H1 (cell line): ENCODE results near the gene SLAMF1. TPM values are rescaled to one million over a fixed set of nuclear protein-coding genes. Genes with fewer than 3 reads are reported as not detected.

Experiments used
- CTCF ChIA-PET: fragments of 300-600 bp; sonication (Branson Sonifier 250); formaldehyde crosslinking; loops from one replicate; lab custom pipeline; 2021; ENCODE audit not compliant: partially characterized antibody; lab: Charles Lee
- POLR2A ChIA-PET: fragments of 300-600 bp; sonication (Branson Sonifier 250); formaldehyde crosslinking; loops from one replicate; lab custom pipeline; 2021; ENCODE audit warnings: inconsistent platforms; ENCODE audit not compliant: partially characterized antibody; lab: Charles Lee
- DNase-seq, 2 experiments: peaks; one replicate each; pipeline versions ENCODE4 v3.0.0 to v3.0.0-alpha.2; 2010 to 2022; ENCODE audit warnings: low spot score in 2 of 2, low read depth in 1 of 2, mixed read lengths in 1 of 2
- FAIRE-seq: peaks from 2 replicates; lab custom pipeline; 2011; peaks lifted over from hg19 to GRCh38; lab: Jason Lieb, UNC
- H2AFZ ChIP-seq: 2 replicates; pipeline ENCODE4 v1.8.1; 2012; ENCODE audit warnings: low read length, inconsistent platforms
- H2AK5ac ChIP-seq: 2 replicates; pipeline ENCODE4 v1.6.1; 2013; ENCODE audit warnings: low read depth, low read length
- H2BK120ac ChIP-seq: replicated peaks from 2 replicates; pipeline ENCODE3; 2013; ENCODE audit warnings: low read depth, low read length, inconsistent platforms
- H2BK12ac ChIP-seq: 2 replicates; pipeline ENCODE4 v1.6.1; 2013; ENCODE audit warnings: low read depth, low read length
- H2BK15ac ChIP-seq: 2 replicates; pipeline ENCODE4 v1.6.1; 2013; ENCODE audit warnings: low read length
- H2BK20ac ChIP-seq: 2 replicates; pipeline ENCODE4 v1.6.1; 2013; ENCODE audit warnings: low read length
- H2BK5ac ChIP-seq: 2 replicates; pipeline ENCODE4 v1.6.1; 2013; ENCODE audit warnings: low read depth, low read length
- H3K14ac ChIP-seq: 2 replicates; pipeline ENCODE4 v1.6.1; 2013; ENCODE audit warnings: inconsistent platforms; ENCODE audit not compliant: insufficient read length
- H3K18ac ChIP-seq: 2 replicates; pipeline ENCODE4 v1.6.1; 2013; ENCODE audit warnings: low read length; ENCODE audit errors: extremely low read depth
- H3K23ac ChIP-seq: 2 replicates; pipeline ENCODE4 v1.6.1; 2013; ENCODE audit warnings: inconsistent platforms; ENCODE audit not compliant: insufficient read length
- H3K23me2 ChIP-seq: 2 replicates; pipeline ENCODE4 v1.6.1; 2013; ENCODE audit warnings: low read depth, low read length
- H3K27ac ChIP-seq: 2 replicates; pipeline ENCODE4 v1.6.1; 2011; ENCODE audit warnings: low read depth, low read length, inconsistent platforms
- H3K27me3 ChIP-seq, 4 experiments: replicated peaks in 1 of 4; 1 replicate in 1 of 4; 2 replicates in 3 of 4; pipeline versions ENCODE4 v1.6.1 to v1.8.1; 2011 to 2013; ENCODE audit warnings: low read length in 3 of 4, mild to moderate bottlenecking in 3 of 4, inconsistent platforms in 2 of 4, mixed read lengths in 2 of 4, moderate library complexity in 1 of 4; ENCODE audit not compliant: control insufficient read depth in 3 of 4, insufficient read depth in 3 of 4; ENCODE audit errors: extremely low read depth in 1 of 4
- H3K36me3 ChIP-seq, 4 experiments: 2 replicates each; pipeline versions ENCODE4 v1.6.1 to v1.8.1; 2011 to 2013; ENCODE audit warnings: mild to moderate bottlenecking in 4 of 4, low read length in 3 of 4, moderate library complexity in 2 of 4, control low read depth in 1 of 4, inconsistent platforms in 1 of 4; ENCODE audit not compliant: insufficient read depth in 4 of 4, control insufficient read depth in 2 of 4
- H3K4ac ChIP-seq: replicated peaks from 2 replicates; pipeline ENCODE3; 2013; ENCODE audit warnings: low read length, low read depth, mixed read lengths, inconsistent platforms; ENCODE audit not compliant: insufficient read length
- H3K4me1 ChIP-seq, 4 experiments: replicated peaks in 1 of 4; 1 replicate in 1 of 4; 2 replicates in 3 of 4; pipeline versions ENCODE4 v1.6.1 to v1.8.1; 2011 to 2013; ENCODE audit warnings: low read length in 3 of 4, inconsistent platforms in 2 of 4, mixed read lengths in 1 of 4; ENCODE audit not compliant: insufficient read depth in 4 of 4, control insufficient read depth in 3 of 4
- H3K4me2 ChIP-seq, 2 experiments: 2 replicates each; pipeline versions ENCODE4 v1.6.1 to v1.8.1; 2011 to 2013; ENCODE audit warnings: low read depth in 2 of 2, low read length in 2 of 2, control low read depth in 1 of 2, inconsistent platforms in 1 of 2, mild to moderate bottlenecking in 1 of 2; ENCODE audit not compliant: insufficient read depth in 1 of 2
- H3K4me3 ChIP-seq, 4 experiments: fragments of 200-600, 300-600 bp in 1 of 4; sonication (generic), shearing (Covaris generic), sonication (Bioruptor Twin) in 1 of 4; 2 replicates each; pipeline versions ENCODE4 v1.5.1 to v1.8.1; 2011 to 2016; ENCODE audit warnings: low read length in 4 of 4, low read depth in 3 of 4, control low read depth in 2 of 4, inconsistent platforms in 2 of 4, mild to moderate bottlenecking in 2 of 4, mixed read lengths in 1 of 4, moderate library complexity in 1 of 4; ENCODE audit not compliant: insufficient read depth in 2 of 4; ENCODE audit errors: extremely low read depth in 1 of 4
- H3K56ac ChIP-seq: replicated peaks from 2 replicates; pipeline ENCODE3; 2013; ENCODE audit warnings: low read depth, mild to moderate bottlenecking, mixed read lengths, low read length, inconsistent platforms; ENCODE audit not compliant: insufficient read length
- H3K79me1 ChIP-seq: 2 replicates; pipeline ENCODE4 v1.6.1; 2013; ENCODE audit warnings: low read depth, low read length, control low read depth
- H3K79me2 ChIP-seq, 2 experiments: 2 replicates each; pipeline versions ENCODE4 v1.6.1 to v1.8.1; 2012 to 2013; ENCODE audit warnings: low read length in 2 of 2, mild to moderate bottlenecking in 2 of 2, inconsistent platforms in 1 of 2; ENCODE audit not compliant: insufficient read depth in 2 of 2, control insufficient read depth in 1 of 2
- H3K9ac ChIP-seq, 4 experiments: replicated peaks in 1 of 4; 1 replicate in 1 of 4; 2 replicates in 3 of 4; pipeline versions ENCODE4 v1.6.1 to v1.8.1; 2011 to 2013; ENCODE audit warnings: low read depth in 3 of 4, low read length in 3 of 4, control low read depth in 2 of 4, mild to moderate bottlenecking in 2 of 4, moderate library complexity in 2 of 4, inconsistent platforms in 1 of 4; ENCODE audit errors: extremely low read depth in 1 of 4
- H3K9me3 ChIP-seq, 2 experiments: 2 replicates each; pipeline versions ENCODE4 v1.6.1 to v1.8.1; 2012 to 2013; ENCODE audit warnings: mild to moderate bottlenecking in 2 of 2, moderate library complexity in 2 of 2, control low read depth in 1 of 2, inconsistent platforms in 1 of 2, low read depth in 1 of 2, low read length in 1 of 2, mixed read lengths in 1 of 2; ENCODE audit not compliant: insufficient read depth in 2 of 2
- H4K20me1 ChIP-seq, 2 experiments: replicated peaks in 1 of 2; 2 replicates each; pipeline versions ENCODE3 to v1.8.1; 2011 to 2013; ENCODE audit warnings: inconsistent platforms in 2 of 2, low read length in 2 of 2, mild to moderate bottlenecking in 1 of 2; ENCODE audit not compliant: insufficient read depth in 2 of 2, control insufficient read depth in 1 of 2
- H4K5ac ChIP-seq: 2 replicates; pipeline ENCODE4 v1.6.1; 2013; ENCODE audit warnings: low read length, low read depth, mixed read lengths, inconsistent platforms; ENCODE audit not compliant: insufficient read length
- H4K8ac ChIP-seq: 2 replicates; pipeline ENCODE4 v1.8.0; 2013; ENCODE audit warnings: mild to moderate bottlenecking, moderate library complexity, low read length, inconsistent platforms; ENCODE audit not compliant: insufficient read depth; ENCODE audit errors: extremely low read depth
- H4K91ac ChIP-seq: replicated peaks from 2 replicates; pipeline ENCODE3; 2013; ENCODE audit warnings: low read length, mixed read lengths, inconsistent platforms; ENCODE audit not compliant: insufficient read length
- BCL11A ChIP-seq, 2 experiments: IDR thresholded peaks; one replicate each; pipeline ENCODE4 v1.6.1; 2011; ENCODE audit warnings: low read depth in 2 of 2, low read length in 2 of 2, mild to moderate bottlenecking in 2 of 2
- CBX5 ChIP-seq: fragments of 300-800, 300-1000 bp; sonication (generic); IDR thresholded peaks from 2 replicates; pipeline ENCODE4 v1.7.1; 2016; ENCODE audit warnings: antibody characterized with exemption, low read length, low read depth
- KDM5A ChIP-seq: fragments of 200-600 bp; IDR thresholded peaks from 2 replicates; pipeline ENCODE4 v1.7.1; 2012; ENCODE audit warnings: mild to moderate bottlenecking, low read length, inconsistent platforms, mixed read lengths
- NRF1 ChIP-seq: IDR thresholded peaks from 2 replicates; pipeline ENCODE4 v1.6.1; 2011; ENCODE audit warnings: mild to moderate bottlenecking, low read depth, low read length, improper control_type of control experiment
- SP2 ChIP-seq: IDR thresholded peaks from 2 replicates; pipeline ENCODE4 v1.6.1; 2012; ENCODE audit warnings: mild to moderate bottlenecking, low read length, inconsistent platforms
- WGBS, 2 experiments: shearing (Covaris generic) in 1 of 2; methylation state at CpG; one replicate each; pipeline versions ENCODE4 v1.1.6 to v1.1.7; 2013 to 2015; ENCODE audit warnings: low lambda C conversion rate in 2 of 2, mixed read lengths in 2 of 2, inconsistent platforms in 1 of 2, low coverage in 1 of 2, missing lambda C conversion rate in 1 of 2; ENCODE audit not compliant: insufficient replicate concordance in 2 of 2, insufficient coverage in 1 of 2, insufficient read length in 1 of 2; ENCODE audit errors: extremely low coverage in 1 of 2, missing lambda C conversion rate in 1 of 2; 5-methylcytosine and 5-hydroxymethylcytosine counted together
- polyA plus RNA-seq, 7 experiments: library from polyadenylated mRNA; depleted of rRNA in 3 of 7; stranded (reverse) in 5 of 7; unstranded in 2 of 7; fragments of >200 nt in 5 of 7; fragments of 200-250 nt in 2 of 7; gene quantifications; 1 replicate in 5 of 7; 2 replicates in 1 of 7; 4 replicates in 1 of 7; pipeline versions ENCODE4 v1.2.1 to v1.2.3, GENCODE V29; 2011 to 2013; ENCODE audit warnings: missing spikeins in 2 of 7, mixed read lengths in 2 of 7
- total RNA-seq: library from RNA; stranded (reverse); fragmentation: NEBNext Ultra II Directional; extraction: Animal tissue kit (Norgen Biotek cat#: 25700); gene quantifications from 2 replicates; pipeline ENCODE4 v1.2.1, GENCODE V29; 2021

The SLAMF1 gene
- total and polyA plus RNA-seq, 2 of the 8 experiments (the other 6 are each of a cell fraction or from before 2014, with no cell fraction given), result not detected

DNA sequence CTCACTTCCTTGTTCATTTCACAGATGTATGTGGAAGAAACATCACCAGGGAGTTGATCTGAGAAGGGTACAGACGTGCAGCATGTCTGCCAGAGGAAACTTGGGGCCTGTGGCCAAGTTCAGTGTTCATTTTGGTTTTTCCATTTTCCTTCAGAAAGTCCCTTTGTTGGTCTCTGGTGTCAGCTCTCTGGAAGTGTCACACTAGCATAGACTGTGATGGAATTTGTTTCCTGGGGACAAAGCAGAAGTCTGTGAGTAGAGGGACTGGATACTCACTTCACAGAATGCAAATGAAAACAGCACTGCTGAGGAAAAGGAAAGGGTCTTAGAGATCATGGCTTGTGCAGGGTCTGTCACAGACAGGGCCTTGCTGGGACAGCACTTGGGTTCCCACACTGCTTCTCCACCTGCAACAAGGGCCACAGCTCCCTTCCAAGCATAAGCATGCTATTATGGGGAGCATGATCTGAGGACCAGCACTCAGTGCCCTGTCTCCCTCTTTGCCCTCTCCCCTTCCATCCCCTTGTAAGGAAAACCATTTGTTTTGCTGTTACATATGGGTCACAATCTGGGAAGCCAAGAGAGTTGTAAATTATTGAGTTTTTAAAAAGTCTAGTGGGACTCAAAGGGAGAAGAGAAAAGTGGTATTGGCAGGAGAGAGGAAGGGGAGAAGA, 36.1 kb downstream of the SLAMF1 start:
- Histone ChIP-seq H3K27me3 (no peaks in the 10 kb centered on the region), H2BK12ac (no peak overlapping the region), H3K36me3 (no peaks in the 10 kb centered on the region), H3K4me1 (peaks cover 0 to 2% (median 0%) of the 10 kb centered on the region in 4 experiments; a peak in 1 of 7 replicates), H2BK20ac (no peak overlapping the region), H2AK5ac (no peak overlapping the region), H2BK5ac (no peak overlapping the region), H4K91ac (peak overlapping the region; percentile 79), H3K18ac (no peak overlapping the region), H3K79me1 (no peaks in the 10 kb centered on the region), H2BK120ac (peak overlapping the region; percentile 52), H2BK15ac (no peak overlapping the region), H3K27ac (no peak overlapping the region), H4K5ac (no peak overlapping the region), H4K20me1 (no peaks in the 10 kb centered on the region), H3K23ac (no peak overlapping the region), H3K14ac (no peak overlapping the region), H3K4me2 (no peak overlapping the region), H3K56ac (no peak overlapping the region), H3K4me3 (no peak overlapping the region), H4K8ac (no peak overlapping the region; the same call in 1 of the 2 replicates), H3K9ac (no peak overlapping the region), H2AFZ (no peak overlapping the region), H3K4ac (no peak overlapping the region), H3K79me2 (no peaks in the 10 kb centered on the region), H3K23me2 (no peaks in the 10 kb centered on the region), H3K9me3 (no peaks in the 10 kb centered on the region)
- WGBS, 2 experiments, result 58% methylated on average over 1 of the region's 1 CpG; no CpG with 5 or more reads in 1 of the 2 experiments
- CTCF ChIA-PET, result interaction anchor here (0.8 to 9.5 kb wide), 8 partner anchors 8 to 235 kb away, joined by 3 to 88 read pairs (median 30); no protein-coding TSS in a partner anchor
- POLR2A ChIA-PET, result no interaction called here
- no peak for FAIRE-seq
- TF ChIP-seq NRF1 (no peak), CBX5 (no peak), BCL11A (IDR thresholded peaks at IDR 0.05; ENCODE audit: low read depth in 2 of 2, low read length in 2 of 2) (no peak), KDM5A (no peak), SP2 (no peak)
- DNase-seq, result no peak
